GM19438 (cell line): ENCODE data around the gene ANKRD1.
A peak's percentile ranks its signal among the peaks of the same experiment; 100 is the strongest.
"Not testable (repeated sequence)": the region's sequence is repeated elsewhere in the genome, so short reads cannot be mapped to it uniquely, and the experiment has no call there.

Source experiments
- ATAC-seq: cut with Tn5 transposase; IDR thresholded peaks from one replicate; pipeline ENCODE4 v1.9.1; 2021; ENCODE audit warnings: low read depth; ENCODE audit not compliant: unreplicated experiment

The ANKRD1 gene

GRCh38 chr10:90913774-90914420, 7.0 kb downstream of the ANKRD1 start:
- no peak for ATAC-seq

DNA sequence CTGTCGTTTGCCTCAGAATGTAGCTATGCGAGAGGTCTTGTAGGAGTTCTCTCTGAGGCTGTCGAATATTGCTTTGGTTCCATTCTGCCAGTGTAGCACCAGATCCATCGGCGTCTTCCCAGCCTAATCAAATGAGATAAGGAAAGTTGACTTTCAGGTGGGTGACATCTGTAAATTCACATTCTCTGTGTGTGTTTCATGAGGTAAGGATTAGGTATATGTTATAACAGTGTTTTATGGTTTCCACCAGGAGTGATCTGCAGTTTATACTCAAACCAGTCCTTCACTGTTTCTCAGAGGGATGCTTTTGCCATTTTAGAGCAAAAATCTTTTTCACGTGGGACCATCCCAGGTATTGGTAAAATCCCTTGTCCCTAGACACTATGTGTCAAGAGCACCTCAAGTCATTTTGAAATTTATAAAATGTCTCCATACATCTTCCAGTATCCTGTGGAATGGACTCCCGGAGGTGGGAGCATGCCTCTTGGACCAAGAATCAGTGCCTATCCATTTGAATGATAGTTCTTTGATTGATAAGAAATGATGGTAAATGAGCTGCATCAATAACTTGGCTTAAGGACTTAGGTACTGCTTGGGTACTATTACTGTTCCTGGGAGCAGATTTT, 7.9 kb downstream of the ANKRD1 start:
- ATAC-seq, result no peak

DNA sequence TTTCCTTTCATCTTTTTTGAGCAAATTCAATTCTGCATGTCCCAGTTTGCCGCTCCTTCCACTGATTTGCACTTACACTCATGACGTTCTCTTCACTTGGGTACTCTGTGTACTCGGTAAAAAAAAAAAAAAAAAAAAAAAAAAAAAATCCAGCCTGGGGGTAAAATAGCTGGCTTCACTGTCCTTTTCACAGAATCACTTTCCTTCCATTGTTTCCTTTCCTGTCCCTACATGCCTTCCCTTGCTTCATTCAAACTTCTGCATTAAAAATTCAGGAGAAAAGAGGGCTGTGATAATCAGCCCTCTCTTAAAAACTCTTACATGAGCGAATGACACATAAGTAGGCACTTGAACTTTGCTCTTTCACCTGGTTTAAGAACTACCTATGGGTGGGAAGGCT, 8.7 kb downstream of the ANKRD1 start:
- ATAC-seq, result no peak

DNA sequence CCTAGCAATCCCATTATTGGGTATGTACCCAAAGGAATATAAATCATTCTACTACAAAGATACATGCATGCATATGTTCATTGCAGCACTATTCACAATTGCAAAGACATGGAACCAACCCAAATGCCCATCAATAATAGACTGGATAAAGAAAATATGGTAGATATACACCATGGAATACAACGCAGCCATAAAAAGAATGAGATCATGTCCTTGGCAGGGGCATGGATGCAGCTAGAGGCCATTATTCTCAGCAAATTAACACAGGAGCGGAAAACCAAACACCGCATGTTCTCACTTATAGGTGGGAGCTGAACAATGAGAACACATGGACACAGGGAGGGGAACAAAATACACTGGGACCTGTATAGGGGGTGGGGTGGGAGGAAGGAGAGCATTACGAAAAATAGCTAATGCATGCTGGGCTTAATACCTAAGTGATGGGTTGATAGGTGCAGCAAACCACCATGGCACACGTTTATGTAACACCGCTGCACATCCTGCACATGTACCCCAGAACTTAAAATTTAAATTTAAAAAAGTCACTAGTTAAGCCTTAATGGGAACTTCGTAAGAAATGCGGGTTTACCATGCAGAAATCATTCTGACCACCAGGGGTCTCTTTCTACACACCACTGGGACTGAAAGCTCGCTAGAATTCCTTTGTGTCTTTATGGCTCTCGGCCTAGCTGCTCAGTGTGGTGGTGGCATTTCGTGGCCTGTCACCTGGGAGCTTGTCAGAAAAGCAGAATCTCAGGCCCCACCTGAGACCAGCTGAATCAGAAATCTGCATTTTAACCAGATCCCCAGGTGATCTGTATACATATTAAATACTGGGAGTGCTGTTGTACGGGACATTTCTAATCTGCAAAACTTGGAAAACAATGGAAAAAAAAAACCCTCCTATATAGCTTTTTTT, 9.5 kb downstream of the ANKRD1 start:
- ATAC-seq, result peak; percentile 85

DNA sequence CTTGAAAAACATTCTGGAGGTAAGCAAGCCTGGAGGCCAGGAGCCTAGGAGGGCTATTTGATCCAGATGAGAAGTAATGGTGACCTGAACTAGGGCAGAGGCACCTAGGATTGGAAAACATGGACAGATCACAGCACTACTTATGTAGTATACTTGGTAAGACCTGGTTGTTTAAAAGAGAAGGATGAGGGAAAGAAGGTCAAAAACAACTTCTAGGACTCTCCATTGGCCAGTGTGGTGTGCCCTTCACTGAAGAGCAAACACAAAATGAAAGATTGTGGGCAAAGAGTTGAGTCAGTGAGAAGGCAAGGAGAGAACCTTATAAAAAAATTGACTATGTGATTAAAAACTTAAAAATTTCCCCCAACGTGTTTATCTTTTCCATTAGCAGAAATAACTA, 14.3 kb downstream of the ANKRD1 start:
- no peak for ATAC-seq

- ATAC-seq, result no peak
These were observed 15.0 kb downstream of the ANKRD1 start for GRCh38 chr10:90905925-90906324.

DNA sequence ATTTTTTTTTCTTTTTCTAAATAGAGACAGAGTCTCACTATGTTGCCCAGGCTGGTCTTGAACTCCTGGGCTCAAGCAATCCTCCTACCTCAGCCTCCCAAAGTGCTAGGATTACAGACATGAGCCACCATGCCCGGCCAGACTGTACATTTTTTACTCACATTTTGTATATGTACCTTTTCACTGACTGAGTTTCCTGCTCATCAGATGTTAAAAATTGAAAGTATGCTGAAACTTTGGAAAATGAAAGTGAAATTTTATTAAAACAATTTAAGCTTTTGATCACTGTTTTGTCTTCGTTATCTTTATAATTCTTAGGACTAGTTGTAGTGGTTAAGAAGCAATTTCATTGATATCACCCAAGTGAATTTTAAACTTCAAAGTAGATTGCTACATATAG, 24.0 kb downstream of the ANKRD1 start:
- ATAC-seq, result not testable (repeated sequence)

- no peak for ATAC-seq
These were observed 27.7 kb downstream of the ANKRD1 start for GRCh38 chr10:90893190-90893589.

- ATAC-seq, result no peak
These were observed 30.5 kb downstream of the ANKRD1 start for GRCh38 chr10:90890347-90890746.

DNA sequence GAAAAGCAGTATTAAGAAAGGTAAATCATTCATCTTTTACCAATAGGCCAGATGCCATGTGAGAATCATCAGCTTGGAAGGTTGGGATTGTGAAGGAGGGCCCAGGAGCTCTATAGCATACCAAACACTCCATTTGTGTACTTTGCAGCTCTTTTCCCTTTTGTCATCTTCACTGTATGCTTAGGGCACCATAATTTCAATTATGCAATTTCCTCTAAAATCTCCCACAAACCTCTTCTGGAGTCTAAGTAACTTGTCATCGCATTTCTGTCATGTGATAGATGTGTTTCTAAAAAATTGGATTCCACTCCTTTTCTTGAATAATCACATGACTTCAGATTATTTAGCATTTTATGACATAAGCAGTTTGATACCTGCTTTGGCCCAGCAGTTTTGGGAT, 31.3 kb downstream of the ANKRD1 start:
- ATAC-seq, result no peak

- no peak for ATAC-seq
These were observed 32.5 kb downstream of the ANKRD1 start for GRCh38 chr10:90888387-90888786.

- ATAC-seq, result no peak
These were observed 33.3 kb downstream of the ANKRD1 start for GRCh38 chr10:90887555-90887954.

- ATAC-seq, result no peak
These were observed 35.7 kb downstream of the ANKRD1 start for GRCh38 chr10:90885176-90885575.

GRCh38 chr10:90884431-90884830, 36.5 kb downstream of the ANKRD1 start:
- ATAC-seq, result no peak

DNA sequence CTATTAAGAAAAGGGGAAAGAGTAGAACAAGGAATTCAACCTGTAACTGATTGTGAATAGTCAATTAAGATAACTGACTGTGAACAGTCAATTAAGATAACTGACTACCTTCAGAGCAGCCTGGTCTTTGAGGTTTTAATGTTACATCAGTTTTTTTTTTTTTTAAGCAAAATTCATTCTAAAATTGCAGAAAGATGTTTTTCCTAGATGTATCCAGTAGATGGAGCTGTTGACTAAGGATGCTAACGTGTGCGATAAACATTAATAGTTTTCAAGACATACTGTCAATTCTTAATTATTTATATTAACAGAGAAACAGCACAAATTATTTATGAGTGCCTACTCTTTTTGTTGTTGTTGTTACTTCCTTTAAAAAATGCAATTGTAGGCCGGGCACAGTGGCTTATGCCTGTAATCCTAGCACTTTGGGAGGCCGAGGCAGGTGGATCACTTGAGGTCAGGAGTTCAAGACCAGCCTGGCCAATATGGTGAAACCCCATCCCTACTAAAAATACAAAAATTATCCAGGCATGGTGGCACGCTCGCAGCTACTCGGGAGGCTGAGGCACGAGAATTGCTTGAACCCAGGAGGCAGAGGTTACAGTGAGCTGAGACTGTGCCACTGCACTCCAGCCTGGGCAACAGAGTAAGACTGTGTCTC, 40.7 kb downstream of the ANKRD1 start:
- not testable (repeated sequence) for ATAC-seq

GRCh38 chr10:90879062-90879461, 41.8 kb downstream of the ANKRD1 start:
- ATAC-seq, result no peak

DNA sequence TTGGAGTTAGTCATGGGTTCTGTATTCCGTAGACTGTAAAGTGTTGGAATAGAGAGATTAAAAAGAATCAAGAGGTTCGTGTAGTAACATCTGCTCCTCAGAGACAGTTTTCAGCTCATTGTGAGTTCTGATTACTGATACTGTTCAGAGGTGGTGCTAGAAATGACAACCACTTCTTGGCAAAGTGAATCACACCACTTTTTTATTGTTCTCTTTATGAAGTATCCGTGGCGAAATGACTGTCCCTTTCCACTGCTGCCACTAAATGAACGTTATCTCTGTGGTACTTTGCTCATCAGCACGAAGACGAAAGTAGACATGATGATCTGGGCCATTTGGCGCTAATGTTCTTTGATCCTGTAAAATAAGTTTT, 48.3 kb downstream of the ANKRD1 start:
- no peak for ATAC-seq

- peak; percentile 99 for ATAC-seq
These were observed 48.9 kb downstream of the ANKRD1 start, which contains the start of gene RPP30 for GRCh38 chr10:90871766-90872647. Gene RPP30 (plus strand): TSS chr10:90871974. CDS start chr10:90871987, 13 bp downstream.

GRCh38 chr10:90871279-90871765, 49.6 kb downstream of the ANKRD1 start:
- peak; percentile 42 for ATAC-seq
